Smooth muscle cell of the brain vasculature (primary cell): ENCODE measurements around the gene KRTAP3-1.

ENCODE experiments used
- DNase-seq: peaks from one replicate; pipeline ENCODE4 v3.0.0-alpha.2; 2012; ENCODE audit warnings: low read depth, low spot score

The KRTAP3-1 gene

GRCh38 chr17:40978575-40979151 lies 30.3 kb downstream of the KRTAP3-1 start:
- DNase-seq: no peak

- DNase-seq: no peak
These were observed 33.4 kb downstream of the KRTAP3-1 start for GRCh38 chr17:40975516-40975915.

GRCh38 chr17:40974366-40974765 lies 34.6 kb downstream of the KRTAP3-1 start:
- no peak for DNase-seq

- no peak for DNase-seq
These were observed 41.3 kb downstream of the KRTAP3-1 start for GRCh38 chr17:40967582-40967981.

- DNase-seq: no peak
These were observed 42.1 kb downstream of the KRTAP3-1 start, which contains the start of gene KRT39 for GRCh38 chr17:40966848-40967247. KRT39 (minus strand) TSS chr17:40966948; CDS start chr17:40966856, 92 bp downstream.

- DNase-seq: no peak
These were observed 45.1 kb downstream of the KRTAP3-1 start for GRCh38 chr17:40963838-40964237.

- DNase-seq: no peak
These were observed 46.8 kb downstream of the KRTAP3-1 start for GRCh38 chr17:40962059-40962561.

GRCh38 chr17:40961591-40961990 lies 47.3 kb downstream of the KRTAP3-1 start:
- no peak for DNase-seq

- no peak for DNase-seq
These were observed 48.8 kb downstream of the KRTAP3-1 start for GRCh38 chr17:40960144-40960543.
